Measurements from ENCODE around the gene TAF9B.

DNA sequence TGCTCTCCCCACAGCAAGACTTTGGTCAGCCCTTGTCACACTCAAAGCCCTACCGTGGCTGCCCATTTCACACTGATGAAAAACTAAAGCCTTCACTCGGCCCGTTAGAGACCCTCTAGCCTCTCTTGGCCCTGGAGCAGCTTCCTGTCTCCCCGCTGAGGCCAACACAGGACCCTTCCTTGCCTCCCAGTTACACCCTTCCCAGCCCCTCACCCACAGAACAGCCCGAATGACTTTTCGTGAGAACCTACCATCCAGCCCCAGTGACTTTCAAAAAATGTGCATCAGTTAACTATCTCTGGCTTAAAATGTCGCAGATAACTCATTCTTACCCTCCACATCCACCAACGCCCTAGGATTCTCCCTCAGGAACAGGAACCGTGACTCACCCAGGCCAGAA lies 756 bp upstream of the TAF9B start:
- TF ChIP-seq, protein P1, sequence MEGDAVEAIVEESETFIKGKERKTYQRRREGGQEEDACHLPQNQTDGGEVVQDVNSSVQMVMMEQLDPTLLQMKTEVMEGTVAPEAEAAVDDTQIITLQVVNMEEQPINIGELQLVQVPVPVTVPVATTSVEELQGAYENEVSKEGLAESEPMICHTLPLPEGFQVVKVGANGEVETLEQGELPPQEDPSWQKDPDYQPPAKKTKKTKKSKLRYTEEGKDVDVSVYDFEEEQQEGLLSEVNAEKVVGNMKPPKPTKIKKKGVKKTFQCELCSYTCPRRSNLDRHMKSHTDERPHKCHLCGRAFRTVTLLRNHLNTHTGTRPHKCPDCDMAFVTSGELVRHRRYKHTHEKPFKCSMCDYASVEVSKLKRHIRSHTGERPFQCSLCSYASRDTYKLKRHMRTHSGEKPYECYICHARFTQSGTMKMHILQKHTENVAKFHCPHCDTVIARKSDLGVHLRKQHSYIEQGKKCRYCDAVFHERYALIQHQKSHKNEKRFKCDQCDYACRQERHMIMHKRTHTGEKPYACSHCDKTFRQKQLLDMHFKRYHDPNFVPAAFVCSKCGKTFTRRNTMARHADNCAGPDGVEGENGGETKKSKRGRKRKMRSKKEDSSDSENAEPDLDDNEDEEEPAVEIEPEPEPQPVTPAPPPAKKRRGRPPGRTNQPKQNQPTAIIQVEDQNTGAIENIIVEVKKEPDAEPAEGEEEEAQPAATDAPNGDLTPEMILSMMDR (IDR thresholded peaks at IDR 0.05) = no peak
- TF ChIP-seq POLR2A (IDR thresholded peaks at IDR 0.05) = no peak
